Omental fat pad (tissue), 4 donors: ENCODE data around the gene SH3GL1. TPM values are rescaled to one million over a fixed set of nuclear protein-coding genes. Genes with fewer than 3 reads are reported as not detected.

Experiments used
- ATAC-seq: fragments of 150-250 bp; one replicate; pipeline ENCODE4 v1.9.1; 2016; ENCODE audit warnings: mild to moderate bottlenecking, moderate library complexity; ENCODE audit not compliant: low FRiP score
- DNase-seq: peaks from one replicate; pipeline ENCODE4 v3.0.0-alpha.2; 2019; ENCODE audit warnings: low spot score
- CTCF ChIP-seq, 3 donors: fragments of 450-650 bp; IDR thresholded peaks; one replicate each; pipeline ENCODE4 v1.5.1; 2016 to 2017; ENCODE audit warnings: antibody characterized with exemption in 3 of 3, mild to moderate bottlenecking in 3 of 3, moderate library complexity in 2 of 3
- small RNA-seq: library from RNA; depleted of rRNA; stranded (forward); fragments of <200 nt; gene quantifications from one replicate; pipeline ENCODE3, GENCODE V24; 2016
- total RNA-seq, 4 donors: library from RNA; depleted of rRNA; stranded (reverse); fragments of >200 nt; gene quantifications; one replicate each; pipeline ENCODE4 v1.1.0, GENCODE V29; 2016

Gene SH3GL1
- total RNA-seq, 4 donors from 2014 or later, result 38.0 to 54.9 (median 48.2) TPM

- ATAC-seq (no peak), DNase-seq (no peak)
- TF ChIP-seq CTCF (IDR thresholded peaks at IDR 0.05), result no peak
These were observed 81.9 kb downstream of the SH3GL1 start for GRCh38 chr19:4318460-4318859.

DNA sequence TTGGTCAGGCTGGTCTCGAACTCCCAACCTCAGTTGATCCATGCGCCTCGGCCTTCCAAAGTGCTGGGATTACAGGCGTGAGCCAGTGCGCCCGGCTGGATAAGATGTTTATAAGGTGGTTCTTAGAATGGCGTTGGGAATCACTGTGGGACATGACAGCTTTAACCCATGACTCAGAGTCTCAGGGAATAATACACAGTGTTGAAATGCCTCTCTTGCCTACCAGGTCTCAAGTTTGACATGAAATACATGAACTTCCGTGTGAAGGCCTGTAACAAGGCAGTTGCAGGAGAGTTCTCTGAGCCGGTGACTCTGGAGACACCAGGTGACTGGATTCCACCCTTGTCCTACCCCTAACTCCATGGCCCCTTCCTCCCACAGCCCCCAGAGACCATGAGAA lies 83.4 kb downstream of the SH3GL1 start:
- no peak for ATAC-seq
- DNase-seq, result no peak
- TF ChIP-seq CTCF (IDR thresholded peaks at IDR 0.05), result no peak

GRCh38 chr19:4313847-4314490 lies 86.4 kb downstream of the SH3GL1 start:
- ATAC-seq (no peak), DNase-seq (no peak)
- no peak for TF ChIP-seq CTCF (IDR thresholded peaks at IDR 0.05)

Small RNAs within 50 kb of the gene (small RNA-seq; reads per million reads assigned to genes)
- not detected for gene MIR4746

Other genes with a start within 250 kb of the SH3GL1 start
- gene CREB3L3, start 246.9 kb downstream of the SH3GL1 start, total RNA-seq, result not detected
- gene SIRT6, start 218.0 kb downstream of the SH3GL1 start, total RNA-seq, result 10 to 100 TPM; 15.0 to 29.6 (median 21.0) TPM
- 1 to 10 TPM in 2 of 4 donors, under 1 TPM in 2; 0.88 to 1.2 (median 1.0) TPM for gene ANKRD24, start 217.9 kb downstream of the SH3GL1 start, total RNA-seq
- gene EBI3, start 171.0 kb downstream of the SH3GL1 start, total RNA-seq, result 10 to 100 TPM in 1 of 4 donors, 1 to 10 TPM in 3; 2.2 to 11.4 (median 5.0) TPM
- gene YJU2, start 153.5 kb downstream of the SH3GL1 start, total RNA-seq, result 10 to 100 TPM; 13.2 to 23.7 (median 16.8) TPM
- gene SHD, start 121.3 kb downstream of the SH3GL1 start, total RNA-seq, result under 1 TPM in 1 of 4 donors, not detected in 3; 0.19 TPM
- under 1 TPM in 1 of 4 donors, not detected in 3; 0.79 TPM for gene TMIGD2, start 98.2 kb downstream of the SH3GL1 start, total RNA-seq
- not detected for gene FSD1, start 95.9 kb downstream of the SH3GL1 start, total RNA-seq
- gene STAP2, start 61.7 kb downstream of the SH3GL1 start, total RNA-seq, result 10 to 100 TPM in 2 of 4 donors, 1 to 10 TPM in 2; 4.6 to 18.8 (median 7.7) TPM
- gene MPND, start 57.0 kb downstream of the SH3GL1 start, total RNA-seq, result 1 to 10 TPM; 3.5 to 7.1 (median 6.0) TPM
- 1 to 10 TPM; 3.9 to 6.5 (median 4.1) TPM for gene CHAF1A, start 2.1 kb upstream of the SH3GL1 start, total RNA-seq
- gene UBXN6, start 57.2 kb upstream of the SH3GL1 start, total RNA-seq, result 100 to 1,000 TPM in 2 of 4 donors, 10 to 100 TPM in 2; 62.7 to 128 (median 88.6) TPM
- gene HDGFL2, start 71.8 kb upstream of the SH3GL1 start, total RNA-seq, result 10 to 100 TPM; 17.3 to 40.8 (median 25.2) TPM
- 1,000 to 10,000 TPM in 1 of 4 donors, 100 to 1,000 TPM in 3; 183 to 2,054 (median 453) TPM for gene PLIN4, start 117.9 kb upstream of the SH3GL1 start, total RNA-seq
- gene PLIN5, start 134.7 kb upstream of the SH3GL1 start, total RNA-seq, result 10 to 100 TPM; 28.6 to 48.1 (median 44.0) TPM
- gene LRG1, start 139.5 kb upstream of the SH3GL1 start, total RNA-seq, result 10 to 100 TPM in 1 of 4 donors, 1 to 10 TPM in 3; 1.4 to 22.6 (median 5.4) TPM
- gene SEMA6B, start 159.1 kb upstream of the SH3GL1 start, total RNA-seq, result 10 to 100 TPM in 3 of 4 donors, 1 to 10 TPM in 1; 4.4 to 39.3 (median 10.9) TPM
- 1 to 10 TPM; 1.8 to 6.3 (median 3.1) TPM for gene TNFAIP8L1, start 239.0 kb upstream of the SH3GL1 start, total RNA-seq